ENCODE data around the gene IL23A. TPM values are rescaled to one million over a fixed set of nuclear protein-coding genes. Genes with fewer than 3 reads are reported as not detected.

IL23A gene
- total and polyA plus RNA-seq, 2 of the 13 experiments (the other 11 are each of a cell fraction or from before 2014, with no cell fraction given), result 0.33 to 0.35 TPM

GRCh38 chr12:56315622-56316473, 22.8 kb upstream of the IL23A start, which contains the start of gene CNPY2 (continued):
- TF ChIP-seq ZGPAT (CRISPR knock-in tag; IDR thresholded peaks at IDR 0.05) (peak; percentile 77), ZNF274 (CRISPR knock-in tag; IDR thresholded peaks at IDR 0.05) (peak; percentile 91), PCBP2 (optimal IDR thresholded peaks at IDR 0.05; ENCODE audit: low read depth, low read length, poor library complexity, severe bottlenecking) (no peak), KAT2B (IDR thresholded peaks at IDR 0.05; ENCODE audit: borderline replicate concordance, low read depth, low read length) (no peak), ZNF343 (CRISPR knock-in tag; IDR thresholded peaks at IDR 0.05) (peak; percentile 69; the same call in 1 of the 2 replicates), DNMT3B (CRISPR knock-in tag; conservative IDR thresholded peaks at IDR 0.05) (no peak), SNRNP70 (IDR thresholded peaks at IDR 0.05; ENCODE audit: low read depth, low read length) (no peak), ZNF234 (CRISPR knock-in tag; conservative IDR thresholded peaks at IDR 0.05) (no peak), ZNF678 (CRISPR knock-in tag; IDR thresholded peaks at IDR 0.05) (peak; percentile 64; the same call in 1 of the 2 replicates), ZNF207 (IDR thresholded peaks at IDR 0.05; ENCODE audit: borderline replicate concordance) (no peak), DPF2 (CRISPR knock-in tag; IDR thresholded peaks at IDR 0.05; ENCODE audit: borderline replicate concordance, low read depth) (no peak), PITX1 (CRISPR knock-in tag; IDR thresholded peaks at IDR 0.05) (peak; percentile 65), ATF2 (CRISPR knock-in tag; IDR thresholded peaks at IDR 0.05) (peak; percentile 83), SATB2 (CRISPR knock-in tag; IDR thresholded peaks at IDR 0.05) (peak; percentile 80; the same call in 1 of the 2 replicates), CEBPG (CRISPR knock-in tag; IDR thresholded peaks at IDR 0.05) (no peak; the same call in none of the 2 replicates), ZNF569 (CRISPR knock-in tag; IDR thresholded peaks at IDR 0.05; ENCODE audit: borderline replicate concordance) (no peak), MIER3 (CRISPR knock-in tag; IDR thresholded peaks at IDR 0.05; ENCODE audit: borderline replicate concordance) (no peak), EEA1 (CRISPR knock-in tag; IDR thresholded peaks at IDR 0.05; ENCODE audit: borderline replicate concordance) (peak; percentile 17; the same call in 1 of the 2 replicates), SMC3 (IDR thresholded peaks at IDR 0.05; ENCODE audit: low read length) (no peak), SMYD3 (CRISPR knock-in tag; IDR thresholded peaks at IDR 0.05) (no peak; the same call in 1 of the 2 replicates), GATAD1 (CRISPR knock-in tag; IDR thresholded peaks at IDR 0.05) (peak; percentile 90), SIN3B (IDR thresholded peaks at IDR 0.05; ENCODE audit: low read length) (peak; percentile 21), ATF7-NPFF (CRISPR knock-in tag; IDR thresholded peaks at IDR 0.05; ENCODE audit: low read depth) (peak; percentile 51; the same call in 1 of the 2 replicates), ZBTB7A (CRISPR knock-in tag; IDR thresholded peaks at IDR 0.05) (peak; percentile 93), ZNF557 (CRISPR knock-in tag; IDR thresholded peaks at IDR 0.05) (peak; percentile 75; the same call in 1 of the 2 replicates), TBX2 (CRISPR knock-in tag; IDR thresholded peaks at IDR 0.05; ENCODE audit: borderline replicate concordance) (peak; percentile 91), CHD2 (IDR thresholded peaks at IDR 0.05; ENCODE audit: low read depth, low read length) (peak; percentile 97), ZMYM4 (CRISPR knock-in tag; IDR thresholded peaks at IDR 0.05) (peak; percentile 95; the same call in 1 of the 2 replicates)
- TF ChIP-seq, protein P1, sequence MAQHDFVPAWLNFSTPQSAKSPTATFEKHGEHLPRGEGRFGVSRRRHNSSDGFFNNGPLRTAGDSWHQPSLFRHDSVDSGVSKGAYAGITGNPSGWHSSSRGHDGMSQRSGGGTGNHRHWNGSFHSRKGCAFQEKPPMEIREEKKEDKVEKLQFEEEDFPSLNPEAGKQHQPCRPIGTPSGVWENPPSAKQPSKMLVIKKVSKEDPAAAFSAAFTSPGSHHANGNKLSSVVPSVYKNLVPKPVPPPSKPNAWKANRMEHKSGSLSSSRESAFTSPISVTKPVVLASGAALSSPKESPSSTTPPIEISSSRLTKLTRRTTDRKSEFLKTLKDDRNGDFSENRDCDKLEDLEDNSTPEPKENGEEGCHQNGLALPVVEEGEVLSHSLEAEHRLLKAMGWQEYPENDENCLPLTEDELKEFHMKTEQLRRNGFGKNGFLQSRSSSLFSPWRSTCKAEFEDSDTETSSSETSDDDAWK (CRISPR knock-in tag; IDR thresholded peaks at IDR 0.05), result no peak

Data from HepG2 (cell line).